ENCODE results near the gene MYCBPAP.

The MYCBPAP gene

DNA sequence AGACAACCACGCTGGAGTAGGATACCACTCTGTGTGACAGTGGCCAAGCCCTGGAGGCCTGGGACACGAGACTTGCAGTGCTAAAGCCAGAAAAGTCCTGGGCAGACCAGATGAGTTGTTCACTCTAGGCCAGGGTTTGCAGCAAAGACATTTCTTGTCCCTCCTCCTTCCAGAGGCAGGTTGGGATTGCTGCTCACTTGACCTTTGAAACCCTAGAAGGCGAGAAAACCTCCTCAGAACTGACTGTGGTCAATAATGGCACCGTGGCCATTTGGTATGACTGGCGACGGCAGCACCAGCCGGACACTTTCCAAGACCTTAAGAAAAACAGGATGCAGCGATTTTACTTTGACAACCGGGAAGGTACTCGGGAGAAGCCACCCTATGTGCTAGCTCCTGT, 14.5 kb downstream of the MYCBPAP start:
- no peak for DNase-seq (ENCODE audit: low read depth)
- no peak overlapping the region for H3K4me3 ChIP-seq (ENCODE audit: low read depth, low read length)
- TF ChIP-seq, protein P1, sequence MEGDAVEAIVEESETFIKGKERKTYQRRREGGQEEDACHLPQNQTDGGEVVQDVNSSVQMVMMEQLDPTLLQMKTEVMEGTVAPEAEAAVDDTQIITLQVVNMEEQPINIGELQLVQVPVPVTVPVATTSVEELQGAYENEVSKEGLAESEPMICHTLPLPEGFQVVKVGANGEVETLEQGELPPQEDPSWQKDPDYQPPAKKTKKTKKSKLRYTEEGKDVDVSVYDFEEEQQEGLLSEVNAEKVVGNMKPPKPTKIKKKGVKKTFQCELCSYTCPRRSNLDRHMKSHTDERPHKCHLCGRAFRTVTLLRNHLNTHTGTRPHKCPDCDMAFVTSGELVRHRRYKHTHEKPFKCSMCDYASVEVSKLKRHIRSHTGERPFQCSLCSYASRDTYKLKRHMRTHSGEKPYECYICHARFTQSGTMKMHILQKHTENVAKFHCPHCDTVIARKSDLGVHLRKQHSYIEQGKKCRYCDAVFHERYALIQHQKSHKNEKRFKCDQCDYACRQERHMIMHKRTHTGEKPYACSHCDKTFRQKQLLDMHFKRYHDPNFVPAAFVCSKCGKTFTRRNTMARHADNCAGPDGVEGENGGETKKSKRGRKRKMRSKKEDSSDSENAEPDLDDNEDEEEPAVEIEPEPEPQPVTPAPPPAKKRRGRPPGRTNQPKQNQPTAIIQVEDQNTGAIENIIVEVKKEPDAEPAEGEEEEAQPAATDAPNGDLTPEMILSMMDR (IDR thresholded peaks at IDR 0.05; ENCODE audit: low read depth, low read length, missing control alignments): no peak

DNA sequence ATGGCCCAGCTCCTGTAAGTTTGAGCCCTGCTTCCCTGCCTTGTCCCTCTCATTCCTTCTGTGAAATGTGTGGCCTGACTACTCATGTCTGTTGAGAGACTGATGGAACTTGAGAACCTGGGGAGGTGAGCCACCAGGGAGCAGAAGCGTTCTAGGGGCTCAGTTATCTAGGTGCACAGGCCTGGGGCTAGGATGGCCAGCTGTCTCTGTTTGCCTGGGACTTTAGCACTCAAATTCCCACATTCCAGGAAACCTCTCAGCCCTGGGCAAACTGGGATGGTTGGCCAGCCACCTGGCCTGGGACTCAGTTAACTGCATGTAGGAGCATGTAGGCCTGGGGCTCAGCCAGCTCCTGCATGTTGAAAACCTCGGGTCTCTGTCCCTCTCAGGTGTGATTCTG, 15.0 kb downstream of the MYCBPAP start:
- DNase-seq (ENCODE audit: low read depth): no peak
- no peak overlapping the region for H3K4me3 ChIP-seq (ENCODE audit: low read depth, low read length)
- TF ChIP-seq, protein P1 (IDR thresholded peaks at IDR 0.05; ENCODE audit: low read depth, low read length, missing control alignments): no peak

DNA sequence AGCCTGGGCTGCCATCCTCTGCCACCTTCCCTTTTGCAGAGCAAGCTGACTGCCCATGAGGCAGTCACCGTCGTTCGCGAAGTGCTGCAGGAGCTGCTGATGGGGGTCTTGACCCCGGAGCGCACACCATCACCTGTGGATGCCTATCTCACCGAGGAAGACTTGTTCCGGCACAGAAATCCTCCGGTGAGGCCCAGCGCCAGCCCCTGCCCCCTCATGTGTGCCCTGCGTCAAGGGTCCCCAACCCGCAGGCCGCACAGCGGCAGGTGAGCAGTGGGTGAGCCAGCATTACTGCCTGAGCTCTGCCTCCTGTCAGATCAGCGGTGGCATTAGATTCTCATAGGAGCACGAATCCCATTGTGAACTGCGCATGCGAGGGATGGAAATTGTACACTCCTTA, 16.6 kb downstream of the MYCBPAP start:
- H3K4me3 ChIP-seq (ENCODE audit: low read depth, low read length): no peak overlapping the region
- no peak for DNase-seq (ENCODE audit: low read depth)
- TF ChIP-seq, protein P1 (IDR thresholded peaks at IDR 0.05; ENCODE audit: low read depth, low read length, missing control alignments): no peak

DNA sequence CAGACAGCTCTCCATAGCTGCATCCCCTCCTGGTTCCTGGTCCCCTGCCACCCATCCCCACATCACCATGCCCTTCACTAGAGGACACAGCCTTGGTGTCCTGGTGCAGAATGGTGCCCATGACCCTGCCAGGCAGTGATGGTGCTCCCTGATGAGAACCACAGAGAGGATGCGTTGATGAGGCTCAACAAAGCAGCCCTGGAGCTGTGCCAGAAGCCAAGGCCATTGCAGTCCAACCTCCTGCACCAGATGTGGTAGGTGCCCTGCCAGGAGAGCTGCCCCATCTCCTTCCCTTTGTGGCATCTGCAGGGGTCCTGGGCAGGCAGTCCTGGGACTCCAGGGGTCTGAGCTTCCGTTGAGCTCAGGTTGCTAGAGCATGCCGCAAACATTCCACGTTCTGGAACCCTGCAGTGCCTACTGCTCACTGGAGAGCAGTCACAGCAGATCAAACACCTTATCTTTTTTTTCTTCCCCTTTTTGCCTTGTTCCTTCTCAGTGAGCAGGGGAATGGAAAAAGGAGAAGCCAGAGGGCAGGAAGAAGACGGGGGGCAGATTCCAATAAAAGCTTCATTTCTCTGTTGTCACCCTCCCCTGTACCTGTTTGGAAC, 19.0 kb downstream of the MYCBPAP start:
- TF ChIP-seq, protein P1 (IDR thresholded peaks at IDR 0.05; ENCODE audit: low read depth, low read length, missing control alignments): no peak
- DNase-seq (ENCODE audit: low read depth): no peak
- no peak overlapping the region for H3K4me3 ChIP-seq (ENCODE audit: low read depth, low read length)

DNA sequence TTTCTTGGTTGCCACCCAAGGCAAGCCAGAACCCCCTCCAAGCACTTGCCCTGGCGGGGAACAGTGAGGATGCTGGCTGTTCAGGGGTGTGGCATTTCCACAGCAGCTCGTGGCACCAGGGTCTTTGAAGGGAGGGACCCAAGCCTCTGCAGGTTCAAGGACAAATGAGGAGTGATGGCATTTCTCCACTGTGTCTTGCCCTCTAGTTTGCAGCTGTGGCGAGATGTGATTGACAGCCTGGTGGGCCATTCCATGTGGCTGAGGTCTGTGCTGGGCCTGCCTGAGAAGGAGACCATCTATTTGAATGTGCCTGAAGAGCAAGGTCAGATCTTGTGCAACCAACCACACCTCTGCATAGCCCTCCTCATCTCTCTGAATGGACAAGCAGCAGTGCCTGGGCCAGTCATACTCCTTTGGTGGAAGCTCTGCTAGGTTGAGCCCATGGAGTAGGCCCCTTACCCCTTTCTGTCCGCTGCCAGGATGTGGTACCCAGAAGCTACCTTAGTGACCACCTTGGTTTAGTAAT, 19.8 kb downstream of the MYCBPAP start:
- TF ChIP-seq, protein P1 (IDR thresholded peaks at IDR 0.05; ENCODE audit: low read depth, low read length, missing control alignments): no peak
- DNase-seq (ENCODE audit: low read depth): no peak
- H3K4me3 ChIP-seq (ENCODE audit: low read depth, low read length): no peak overlapping the region

DNA sequence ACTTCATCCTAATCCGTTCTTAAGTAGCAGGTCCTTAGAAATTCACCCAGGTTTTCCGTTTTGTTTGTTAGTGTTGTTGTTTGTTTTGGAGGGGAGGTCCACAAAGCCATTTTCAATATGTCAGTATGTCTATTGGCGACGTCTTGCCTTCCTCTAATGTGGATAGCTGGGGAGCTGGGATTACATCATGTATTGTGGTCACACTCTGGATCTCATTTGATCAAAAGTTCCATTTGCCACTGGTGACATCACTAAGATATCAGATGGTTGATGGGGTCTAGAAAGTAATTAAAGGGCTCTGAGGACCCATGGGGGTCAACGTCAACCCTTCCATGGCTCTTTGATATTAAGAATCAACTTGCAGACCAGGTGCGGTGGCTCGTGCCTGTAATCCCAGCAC, 21.6 kb downstream of the MYCBPAP start:
- no peak for DNase-seq (ENCODE audit: low read depth)
- TF ChIP-seq, protein P1 (IDR thresholded peaks at IDR 0.05; ENCODE audit: low read depth, low read length, missing control alignments): no peak
- no peak overlapping the region for H3K4me3 ChIP-seq (ENCODE audit: low read depth, low read length)

DNA sequence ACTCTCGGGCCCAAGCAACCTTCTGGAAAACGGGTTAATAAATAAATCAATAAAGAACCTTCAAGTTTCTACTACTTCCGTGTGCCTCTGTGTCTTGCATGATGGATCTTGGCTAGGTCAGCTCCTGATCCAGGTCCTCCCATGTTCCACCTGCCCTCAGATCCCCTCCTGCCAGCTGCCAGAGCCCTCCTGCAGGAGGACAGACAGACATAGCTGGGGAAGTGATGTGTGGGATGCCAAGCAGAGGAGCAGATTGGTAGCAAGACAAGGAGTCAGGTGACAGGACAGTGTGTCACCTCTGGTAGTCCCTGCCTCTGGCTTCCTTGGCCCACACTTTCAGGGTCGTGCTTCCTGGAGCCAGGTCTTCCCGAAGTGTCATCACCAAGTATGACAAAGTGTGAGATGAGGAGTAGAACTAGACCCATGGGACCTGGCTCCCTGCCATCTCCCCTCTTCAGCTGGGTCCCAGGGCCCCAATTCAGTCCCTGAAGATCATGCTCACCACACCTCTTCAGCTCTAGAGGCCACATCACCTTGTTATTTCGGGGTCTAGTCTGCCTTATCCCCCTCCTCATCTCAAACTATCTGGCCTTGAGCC, 23.3 kb downstream of the MYCBPAP start:
- no peak for DNase-seq (ENCODE audit: low read depth)
- H3K4me3 ChIP-seq (ENCODE audit: low read depth, low read length): no peak overlapping the region
- TF ChIP-seq, protein P1 (IDR thresholded peaks at IDR 0.05; ENCODE audit: low read depth, low read length, missing control alignments): no peak

Data from GM12864 (cell line).